Measurements from ENCODE around the gene ZNF277. TPM values are rescaled to one million over a fixed set of nuclear protein-coding genes. Genes with fewer than 3 reads are reported as not detected.

The ZNF277 gene
- polyA plus RNA-seq, 4 donors, result 26.2 to 42.8 (median 36.9) TPM

GRCh38 chr7:112383671-112384417, 177.3 kb downstream of the ZNF277 start:
- DNase-seq (ENCODE audit: low read depth in 4 of 4, low spot score in 3 of 4), result no peak

GRCh38 chr7:112385516-112385915, 179.0 kb downstream of the ZNF277 start:
- no peak for DNase-seq (ENCODE audit: low read depth in 4 of 4, low spot score in 3 of 4)

- DNase-seq (ENCODE audit: low read depth in 4 of 4, low spot score in 3 of 4), result peak in 1 of 4 donors; percentile 14
These were observed 180.1 kb downstream of the ZNF277 start for GRCh38 chr7:112386619-112387018.

GRCh38 chr7:112390167-112390566, 183.7 kb downstream of the ZNF277 start:
- no peak for DNase-seq (ENCODE audit: low read depth in 4 of 4, low spot score in 3 of 4)

GRCh38 chr7:112391079-112391821, 184.8 kb downstream of the ZNF277 start:
- DNase-seq (ENCODE audit: low read depth in 4 of 4, low spot score in 3 of 4), result peak in 1 of 4 donors; percentile 32

GRCh38 chr7:112391841-112392286, 185.4 kb downstream of the ZNF277 start:
- peak in 1 of 4 donors; percentile 31 for DNase-seq (ENCODE audit: low read depth in 4 of 4, low spot score in 3 of 4)

Other genes with a start within 250 kb of the ZNF277 start
- 10 to 100 TPM; 23.9 to 26.1 (median 25.0) TPM for gene DOCK4, start 296 bp upstream of the ZNF277 start, polyA plus RNA-seq (ENCODE audit: insufficient read length in 4 of 4)
- 10 to 100 TPM; 27.0 to 44.0 (median 37.7) TPM for gene IFRD1, start 243.8 kb downstream of the ZNF277 start, polyA plus RNA-seq (ENCODE audit: insufficient read length in 4 of 4)